GM12865 (cell line): Measurements from ENCODE around the gene NT5C2.
A peak's percentile ranks its signal among the peaks of the same experiment; 100 is the strongest.

Experiments used
- DNase-seq: peaks from one replicate; pipeline ENCODE4 v3.0.0; 2010; ENCODE audit warnings: low read depth
- H3K4me3 ChIP-seq: 2 replicates; pipeline ENCODE4 v1.5.1; 2011; ENCODE audit warnings: mild to moderate bottlenecking, low read depth, low read length, control low read depth
- CTCF ChIP-seq: IDR thresholded peaks from 2 replicates; pipeline ENCODE4 v1.5.1; 2011; ENCODE audit warnings: low read length, control low read depth, low read depth, inconsistent platforms; ENCODE audit not compliant: insufficient read depth; ENCODE audit errors: missing control alignments

The NT5C2 gene

GRCh38 chr10:103077491-103078308 lies 115.4 kb downstream of the NT5C2 start:
- DNase-seq, result no peak
- no peak for TF ChIP-seq CTCF
- H3K4me3 ChIP-seq, result no peak overlapping the region

GRCh38 chr10:103077020-103077419 lies 116.1 kb downstream of the NT5C2 start:
- no peak for TF ChIP-seq CTCF
- no peak overlapping the region for H3K4me3 ChIP-seq
- no peak for DNase-seq

- no peak for DNase-seq
- no peak overlapping the region for H3K4me3 ChIP-seq
- TF ChIP-seq CTCF, result no peak
These were observed 120.2 kb downstream of the NT5C2 start for GRCh38 chr10:103072891-103073290.

GRCh38 chr10:103072276-103072675 lies 120.8 kb downstream of the NT5C2 start:
- TF ChIP-seq CTCF, result no peak
- DNase-seq, result no peak
- no peak overlapping the region for H3K4me3 ChIP-seq

GRCh38 chr10:103069453-103070331 lies 123.4 kb downstream of the NT5C2 start:
- peak; percentile 65 for TF ChIP-seq CTCF
- peak; percentile 83 for DNase-seq
- H3K4me3 ChIP-seq, result no peak overlapping the region

GRCh38 chr10:103067956-103068355 lies 125.1 kb downstream of the NT5C2 start:
- no peak for DNase-seq
- H3K4me3 ChIP-seq, result no peak overlapping the region
- TF ChIP-seq CTCF, result no peak
